Astrocyte of the spinal cord (primary cell): ENCODE measurements around the gene RAP1B.

Source experiments
- DNase-seq: peaks from one replicate; pipeline ENCODE4 v3.0.0; 2011; ENCODE audit warnings: low read depth, low spot score
- H3K4me3 ChIP-seq: 2 replicates; pipeline ENCODE4 v1.5.1; 2011; ENCODE audit warnings: low read depth, mild to moderate bottlenecking, low read length, moderate library complexity
- in situ Hi-C: cut with HindIII; loops from 2 replicates; pipeline ENCODE4 v1.10.0; 2017; ENCODE audit warnings: low sequenced_read_pairs
- TF ChIP-seq, protein P1 (sequence below): IDR thresholded peaks from 2 replicates; pipeline ENCODE4 v1.5.1; 2012; ENCODE audit warnings: low read depth, mild to moderate bottlenecking, low read length, inconsistent platforms

RAP1B gene

DNA sequence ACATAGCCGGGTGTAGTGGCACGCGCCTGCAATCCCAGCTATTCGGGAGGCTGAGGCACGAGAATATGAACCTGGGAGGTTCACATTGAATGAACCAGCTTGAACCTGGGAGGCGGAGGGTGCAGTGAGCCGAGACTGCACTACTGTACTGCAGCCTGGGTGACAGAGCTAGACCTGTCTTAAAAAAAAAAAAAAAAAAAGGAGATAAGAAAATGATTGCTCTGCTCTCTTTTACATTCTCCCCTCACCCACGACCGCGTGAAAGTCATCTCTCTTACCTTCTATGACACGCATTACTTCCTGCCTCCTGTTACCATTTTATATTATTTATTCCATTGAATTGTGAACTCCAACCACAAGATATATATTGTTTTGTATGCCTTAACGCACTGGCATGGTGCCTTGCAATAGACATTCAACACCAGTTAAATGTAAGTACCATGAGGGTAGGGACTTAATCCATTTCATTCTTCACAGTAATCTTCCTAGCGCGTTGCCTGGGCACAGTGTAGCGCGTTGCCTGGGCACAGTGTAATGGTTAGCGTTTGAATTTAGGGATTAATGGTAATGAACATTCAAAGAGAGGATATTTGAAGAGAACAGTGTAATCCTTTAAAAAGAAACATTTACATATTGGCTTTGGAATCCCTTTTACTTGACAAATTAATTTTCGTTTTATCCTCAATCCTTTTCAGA lies 2.7 kb downstream of the RAP1B start:
- TF ChIP-seq, protein P1, sequence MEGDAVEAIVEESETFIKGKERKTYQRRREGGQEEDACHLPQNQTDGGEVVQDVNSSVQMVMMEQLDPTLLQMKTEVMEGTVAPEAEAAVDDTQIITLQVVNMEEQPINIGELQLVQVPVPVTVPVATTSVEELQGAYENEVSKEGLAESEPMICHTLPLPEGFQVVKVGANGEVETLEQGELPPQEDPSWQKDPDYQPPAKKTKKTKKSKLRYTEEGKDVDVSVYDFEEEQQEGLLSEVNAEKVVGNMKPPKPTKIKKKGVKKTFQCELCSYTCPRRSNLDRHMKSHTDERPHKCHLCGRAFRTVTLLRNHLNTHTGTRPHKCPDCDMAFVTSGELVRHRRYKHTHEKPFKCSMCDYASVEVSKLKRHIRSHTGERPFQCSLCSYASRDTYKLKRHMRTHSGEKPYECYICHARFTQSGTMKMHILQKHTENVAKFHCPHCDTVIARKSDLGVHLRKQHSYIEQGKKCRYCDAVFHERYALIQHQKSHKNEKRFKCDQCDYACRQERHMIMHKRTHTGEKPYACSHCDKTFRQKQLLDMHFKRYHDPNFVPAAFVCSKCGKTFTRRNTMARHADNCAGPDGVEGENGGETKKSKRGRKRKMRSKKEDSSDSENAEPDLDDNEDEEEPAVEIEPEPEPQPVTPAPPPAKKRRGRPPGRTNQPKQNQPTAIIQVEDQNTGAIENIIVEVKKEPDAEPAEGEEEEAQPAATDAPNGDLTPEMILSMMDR, result no peak
- DNase-seq, result no peak
- in situ Hi-C loops, result no loop called here
- peak overlapping the region; percentile 95 for H3K4me3 ChIP-seq

DNA sequence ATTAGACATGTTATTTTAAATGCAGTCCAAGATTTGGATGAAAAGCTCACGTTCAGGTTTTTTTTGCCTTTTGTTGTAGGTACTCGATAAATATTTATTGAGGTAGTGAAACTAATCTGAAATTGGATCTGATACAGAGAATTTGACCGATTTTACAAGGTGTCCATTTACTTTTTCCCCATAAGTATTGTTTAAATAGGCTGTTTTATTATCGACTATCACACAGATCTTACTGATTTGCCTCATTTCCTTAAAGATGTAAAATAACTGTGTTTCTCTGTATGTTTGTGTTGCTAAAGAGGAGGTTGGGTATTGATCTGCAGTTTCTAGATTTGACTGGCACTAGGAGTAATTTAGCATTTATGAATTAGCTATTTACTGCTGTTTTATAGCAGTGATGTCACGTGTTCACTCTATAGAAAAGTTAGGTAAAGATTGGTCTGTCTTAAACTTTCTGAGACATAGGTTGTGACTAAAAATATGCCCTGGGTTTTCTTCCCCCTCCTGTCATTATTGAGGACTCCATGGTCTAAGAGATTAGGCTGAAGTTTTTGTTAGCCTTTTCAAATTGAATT lies 3.5 kb downstream of the RAP1B start:
- H3K4me3 ChIP-seq, result no peak overlapping the region
- no peak for DNase-seq
- TF ChIP-seq, protein P1, result no peak
- in situ Hi-C loops, result no loop called here

- H3K4me3 ChIP-seq, result no peak overlapping the region
- TF ChIP-seq, protein P1, result no peak
- no peak for DNase-seq
- in situ Hi-C loops, result no loop called here
Measured at GRCh38 chr12:68614769-68615168, 4.1 kb downstream of the RAP1B start.

DNA sequence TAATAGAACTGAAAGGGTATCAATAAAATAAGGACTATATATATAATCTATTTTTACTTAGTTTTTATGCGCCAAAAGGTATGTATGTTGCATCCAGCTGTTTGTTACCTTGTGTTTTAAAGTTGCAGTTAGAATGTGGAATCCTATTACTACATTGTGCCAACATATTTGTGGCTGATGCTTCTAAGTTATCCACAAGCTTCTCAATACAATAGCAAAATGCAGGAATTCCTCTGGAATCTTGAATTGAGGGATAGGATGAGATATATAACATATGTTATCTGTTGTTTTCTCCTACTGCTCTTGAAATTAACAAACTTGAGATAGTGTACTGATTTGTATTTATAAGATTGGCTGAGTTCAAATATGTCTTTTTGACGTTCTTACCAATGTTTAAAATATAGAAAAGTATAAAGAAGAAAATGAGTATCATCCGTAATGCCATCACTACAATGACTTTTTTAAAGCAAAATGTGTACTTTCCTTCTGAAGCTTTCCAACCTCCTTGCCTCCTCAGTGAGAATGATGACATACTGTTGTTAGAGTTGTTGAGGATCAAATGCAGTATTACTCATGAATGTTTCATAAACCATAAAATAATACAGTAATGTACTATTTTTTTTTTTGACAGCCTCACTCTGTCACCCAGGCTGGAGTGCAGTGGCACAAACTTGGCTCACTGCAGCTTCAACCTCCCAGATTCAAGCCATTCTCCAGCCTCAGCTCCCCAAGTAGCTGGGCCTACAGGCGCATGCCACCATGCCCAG lies 6.6 kb downstream of the RAP1B start:
- in situ Hi-C loops, result no loop called here
- peak; percentile 51 for DNase-seq
- TF ChIP-seq, protein P1, result no peak
- H3K4me3 ChIP-seq, result no peak overlapping the region

DNA sequence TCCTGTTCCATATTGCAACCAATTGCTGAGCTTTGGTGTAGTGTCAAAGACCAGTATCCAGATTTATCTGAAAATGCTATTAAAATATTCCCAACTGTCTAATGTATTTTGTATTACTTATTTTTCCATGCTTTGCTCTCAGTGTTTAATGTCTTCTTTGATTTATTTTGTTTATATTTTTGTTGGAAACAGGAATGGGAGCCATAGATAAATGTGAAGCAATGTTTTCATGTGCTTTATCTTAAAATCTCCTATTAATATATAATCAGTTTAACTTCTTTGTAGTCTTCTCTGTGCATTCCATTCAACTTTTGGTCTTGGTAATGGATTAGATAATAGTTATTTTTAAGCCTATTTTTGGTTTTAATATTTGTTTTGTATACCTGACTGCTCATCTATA lies 8.8 kb downstream of the RAP1B start:
- no peak overlapping the region for H3K4me3 ChIP-seq
- no peak for DNase-seq
- TF ChIP-seq, protein P1, result no peak
- in situ Hi-C loops, result no loop called here

- no peak for DNase-seq
- TF ChIP-seq, protein P1, result no peak
- in situ Hi-C loops, result no loop called here
- H3K4me3 ChIP-seq, result no peak overlapping the region
Measured at GRCh38 chr12:68620519-68621471, 10.1 kb downstream of the RAP1B start.
